Liver (tissue), 9 donors: Measurements from ENCODE around the gene RTN4R. TPM values are rescaled to one million over a fixed set of nuclear protein-coding genes. Genes with fewer than 3 reads are reported as not detected.

Source experiments
- DNase-seq: peaks from one replicate; pipeline ENCODE4 v3.0.0-alpha.2; 2017; ENCODE audit warnings: low spot score
- H3K27ac ChIP-seq, 2 donors: one replicate each; pipeline ENCODE4 v1.7.0; 2013; ENCODE audit warnings: inconsistent platforms in 2 of 2, low read length in 2 of 2, control low read depth in 1 of 2, low read depth in 1 of 2, mild to moderate bottlenecking in 1 of 2
- H3K27me3 ChIP-seq, 4 donors: one replicate each; pipeline versions ENCODE4 v1.6.1 to v1.7.0; 2013; ENCODE audit warnings: low read length in 3 of 4, inconsistent platforms in 1 of 4, mild to moderate bottlenecking in 1 of 4, moderate library complexity in 1 of 4; ENCODE audit not compliant: control insufficient read depth in 4 of 4, insufficient read depth in 4 of 4
- H3K36me3 ChIP-seq, 4 donors: one replicate each; pipeline versions ENCODE4 v1.6.1 to v1.7.0; 2013; ENCODE audit warnings: low read length in 3 of 4, mild to moderate bottlenecking in 3 of 4, low read depth in 1 of 4, moderate library complexity in 1 of 4; ENCODE audit not compliant: control insufficient read depth in 4 of 4, insufficient read depth in 3 of 4
- H3K4me1 ChIP-seq, 4 donors: one replicate each; pipeline versions ENCODE4 v1.6.1 to v1.7.0; 2013; ENCODE audit warnings: low read length in 3 of 4, mild to moderate bottlenecking in 3 of 4, moderate library complexity in 1 of 4; ENCODE audit not compliant: control insufficient read depth in 4 of 4, insufficient read depth in 4 of 4
- H3K4me3 ChIP-seq, 3 donors: one replicate each; pipeline versions ENCODE4 v1.6.1 to v1.7.0; 2013; ENCODE audit warnings: low read length in 3 of 3, control low read depth in 1 of 3, low read depth in 1 of 3, mild to moderate bottlenecking in 1 of 3
- H3K9ac ChIP-seq, 2 donors: one replicate each; pipeline ENCODE4 v1.7.0; 2013; ENCODE audit warnings: low read length in 2 of 2, mild to moderate bottlenecking in 2 of 2, moderate library complexity in 2 of 2, control low read depth in 1 of 2, low read depth in 1 of 2
- H3K9me3 ChIP-seq, 4 donors: one replicate each; pipeline versions ENCODE4 v1.6.1 to v1.7.0; 2013; ENCODE audit warnings: low read length in 3 of 4; ENCODE audit not compliant: control insufficient read depth in 4 of 4
- EGR1 ChIP-seq, 2 donors: IDR thresholded peaks; 2 replicates each; pipeline ENCODE4 v1.6.1; 2016 to 2018; ENCODE audit warnings: antibody characterized with exemption in 2 of 2, low read depth in 2 of 2
- FOXA1 ChIP-seq: IDR thresholded peaks from 2 replicates; pipeline ENCODE4 v1.6.1; 2016; ENCODE audit warnings: antibody characterized with exemption
- FOXA2 ChIP-seq: IDR thresholded peaks from 2 replicates; pipeline ENCODE4 v1.6.1; 2016; ENCODE audit warnings: antibody characterized with exemption
- GABPA ChIP-seq, 2 donors: IDR thresholded peaks in 1 of 2; conservative IDR thresholded peaks in 1 of 2; 2 replicates each; pipeline ENCODE4 v1.6.1; 2016; ENCODE audit warnings: antibody characterized with exemption in 2 of 2, mild to moderate bottlenecking in 1 of 2, moderate library complexity in 1 of 2
- HNF4A ChIP-seq, 2 donors: conservative IDR thresholded peaks; 2 replicates each; pipeline ENCODE4 v1.6.1; 2016; ENCODE audit warnings: antibody characterized with exemption in 2 of 2, mild to moderate bottlenecking in 2 of 2
- HNF4G ChIP-seq: IDR thresholded peaks from 2 replicates; pipeline ENCODE4 v1.6.1; 2016; ENCODE audit warnings: antibody characterized with exemption
- JUND ChIP-seq, 2 donors: IDR thresholded peaks; 2 replicates each; pipeline ENCODE4 v1.6.1; 2016; ENCODE audit warnings: antibody characterized with exemption in 2 of 2
- NR2F2 ChIP-seq: IDR thresholded peaks from 2 replicates; pipeline ENCODE4 v1.6.1; 2016; ENCODE audit warnings: antibody characterized with exemption
- RAD21 ChIP-seq, 2 donors: IDR thresholded peaks; 2 replicates each; pipeline ENCODE4 v1.6.1; 2016; ENCODE audit warnings: antibody characterized with exemption in 2 of 2, mild to moderate bottlenecking in 2 of 2
- RXRA ChIP-seq, 2 donors: IDR thresholded peaks; 2 replicates each; pipeline ENCODE4 v1.6.1; 2017 to 2018; ENCODE audit warnings: antibody characterized with exemption in 2 of 2, mild to moderate bottlenecking in 1 of 2
- SP1 ChIP-seq: IDR thresholded peaks from 2 replicates; pipeline ENCODE4 v1.6.1; 2018; ENCODE audit warnings: antibody characterized with exemption, mild to moderate bottlenecking
- TAF1 ChIP-seq: conservative IDR thresholded peaks from 2 replicates; pipeline ENCODE4 v1.6.1; 2016; ENCODE audit warnings: antibody characterized with exemption, mild to moderate bottlenecking
- YY1 ChIP-seq: IDR thresholded peaks from 2 replicates; pipeline ENCODE4 v1.6.1; 2016; ENCODE audit warnings: antibody characterized with exemption, mild to moderate bottlenecking
- WGBS: extraction: QIAGEN DNeasy Blood & Tissue Kit; methylation state at CpG from one replicate; pipeline ENCODE4 v1.1.7; 2013; 5-methylcytosine and 5-hydroxymethylcytosine counted together
- polyA plus RNA-seq, 2 donors: library from polyadenylated mRNA; stranded (reverse) in 1 of 2; unstranded in 1 of 2; fragments of 200-250 nt in 1 of 2; fragments of >200 nt in 1 of 2; fragmentation: Nextera tagmentation in 1 of 2; extraction: Ambion mirVana in 1 of 2; gene quantifications; one replicate each; pipeline versions ENCODE4 v1.2.1 to v1.2.3, GENCODE V29; 2013 to 2015
- total RNA-seq, 2 donors: library from RNA; depleted of rRNA; stranded (reverse); fragments of >200 nt; gene quantifications; one replicate each; pipeline ENCODE4 v1.2.3, GENCODE V29; 2014
- TF ChIP-seq, protein P1 (sequence below): IDR thresholded peaks from 2 replicates; pipeline ENCODE4 v1.6.1; 2016; ENCODE audit warnings: antibody characterized with exemption
- TF ChIP-seq, protein P2 (sequence below): IDR thresholded peaks from 2 replicates; pipeline ENCODE4 v1.6.1; 2016; ENCODE audit warnings: antibody characterized with exemption
- TF ChIP-seq, protein P3 (sequence below): IDR thresholded peaks from 2 replicates; pipeline ENCODE4 v1.6.1; 2016; ENCODE audit warnings: antibody characterized with exemption, mild to moderate bottlenecking
- TF ChIP-seq, protein P4 (sequence below): fragments of 150-350 bp; IDR thresholded peaks from 2 replicates; pipeline ENCODE4 v1.5.1; 2017; ENCODE audit warnings: improper control_type of control experiment, low read depth, low read length; ENCODE audit not compliant: missing input control
- TF ChIP-seq, protein P5 (sequence below): IDR thresholded peaks from 2 replicates; pipeline ENCODE4 v1.6.1; 2016; ENCODE audit warnings: antibody characterized with exemption
- donor health status: healthy.
- donor health status: healthy.
- donor health status: healthy.
- donor health status: healthy.
- donor health status: healthy.

Gene RTN4R
- total and polyA plus RNA-seq, 4 donors = 0.33 to 10.4 (median 1.1) TPM

DNA sequence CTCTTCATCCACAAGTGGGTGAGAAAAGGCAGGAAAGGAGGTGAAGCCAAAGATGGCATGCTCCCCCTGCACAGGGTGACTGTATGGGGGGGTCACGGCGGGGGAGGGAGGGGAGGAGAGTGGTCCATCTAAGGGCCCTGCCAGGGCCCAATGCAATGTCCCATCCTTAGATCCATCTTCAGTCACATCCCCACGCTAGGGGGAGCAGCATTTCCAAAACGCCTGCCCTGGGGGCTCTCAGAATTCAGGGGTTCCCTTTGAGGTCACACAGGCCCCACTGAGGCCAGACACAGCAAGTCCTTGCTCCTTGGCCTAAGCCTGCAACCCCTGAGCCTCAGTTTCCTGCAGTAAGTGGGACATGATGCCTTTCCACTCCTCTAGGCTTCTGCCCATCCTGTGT is 52.4 kb downstream of the RTN4R start:
- no peak for DNase-seq
- no peak overlapping the region for H3K9ac ChIP-seq

DNA sequence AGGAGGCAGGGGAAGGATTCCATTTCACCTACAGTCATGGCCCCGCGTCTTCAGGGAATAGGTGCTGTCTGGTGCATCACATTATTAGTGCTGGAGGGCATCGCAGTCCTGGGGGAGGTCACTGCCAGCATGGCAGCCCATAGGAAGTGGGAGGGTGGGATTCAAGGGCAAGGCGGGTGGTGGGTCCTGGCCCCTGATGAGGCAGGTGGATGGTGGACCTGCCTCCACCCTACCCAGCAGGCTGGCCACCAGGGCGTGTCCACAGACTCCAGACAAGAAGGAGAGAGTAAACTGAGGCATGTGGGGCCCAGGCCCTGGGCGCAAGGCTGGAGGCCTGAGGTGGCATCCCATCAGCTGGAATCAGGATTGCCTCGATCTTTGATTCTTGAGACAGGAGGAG is 53.3 kb downstream of the RTN4R start:
- WGBS = 97% methylated on average over 7 of the region's 7 CpGs
- no peaks in the 10 kb centered on the region for H3K27me3 ChIP-seq
- no peaks in the 10 kb centered on the region for H3K36me3 ChIP-seq
- peaks cover 1 to 34% (median 18%) of the 10 kb centered on the region in 4 donors for H3K4me1 ChIP-seq
- H3K27ac ChIP-seq = no peak overlapping the region
- H3K9ac ChIP-seq = no peak overlapping the region
- no peak overlapping the region for H3K4me3 ChIP-seq
- TF ChIP-seq HNF4A (conservative IDR thresholded peaks at IDR 0.05) = no peak
- TF ChIP-seq, protein P1, sequence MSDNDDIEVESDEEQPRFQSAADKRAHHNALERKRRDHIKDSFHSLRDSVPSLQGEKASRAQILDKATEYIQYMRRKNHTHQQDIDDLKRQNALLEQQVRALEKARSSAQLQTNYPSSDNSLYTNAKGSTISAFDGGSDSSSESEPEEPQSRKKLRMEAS = no peak
- TF ChIP-seq NR2F2 = no peak
- TF ChIP-seq, protein P2, sequence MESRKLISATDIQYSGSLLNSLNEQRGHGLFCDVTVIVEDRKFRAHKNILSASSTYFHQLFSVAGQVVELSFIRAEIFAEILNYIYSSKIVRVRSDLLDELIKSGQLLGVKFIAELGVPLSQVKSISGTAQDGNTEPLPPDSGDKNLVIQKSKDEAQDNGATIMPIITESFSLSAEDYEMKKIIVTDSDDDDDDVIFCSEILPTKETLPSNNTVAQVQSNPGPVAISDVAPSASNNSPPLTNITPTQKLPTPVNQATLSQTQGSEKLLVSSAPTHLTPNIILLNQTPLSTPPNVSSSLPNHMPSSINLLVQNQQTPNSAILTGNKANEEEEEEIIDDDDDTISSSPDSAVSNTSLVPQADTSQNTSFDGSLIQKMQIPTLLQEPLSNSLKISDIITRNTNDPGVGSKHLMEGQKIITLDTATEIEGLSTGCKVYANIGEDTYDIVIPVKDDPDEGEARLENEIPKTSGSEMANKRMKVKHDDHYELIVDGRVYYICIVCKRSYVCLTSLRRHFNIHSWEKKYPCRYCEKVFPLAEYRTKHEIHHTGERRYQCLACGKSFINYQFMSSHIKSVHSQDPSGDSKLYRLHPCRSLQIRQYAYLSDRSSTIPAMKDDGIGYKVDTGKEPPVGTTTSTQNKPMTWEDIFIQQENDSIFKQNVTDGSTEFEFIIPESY = no peak
- no peak for TF ChIP-seq YY1
- no peak for TF ChIP-seq TAF1
- no peak for TF ChIP-seq EGR1 (IDR thresholded peaks at IDR 0.05; ENCODE audit: low read depth in 2 of 2)
- TF ChIP-seq, protein P3, sequence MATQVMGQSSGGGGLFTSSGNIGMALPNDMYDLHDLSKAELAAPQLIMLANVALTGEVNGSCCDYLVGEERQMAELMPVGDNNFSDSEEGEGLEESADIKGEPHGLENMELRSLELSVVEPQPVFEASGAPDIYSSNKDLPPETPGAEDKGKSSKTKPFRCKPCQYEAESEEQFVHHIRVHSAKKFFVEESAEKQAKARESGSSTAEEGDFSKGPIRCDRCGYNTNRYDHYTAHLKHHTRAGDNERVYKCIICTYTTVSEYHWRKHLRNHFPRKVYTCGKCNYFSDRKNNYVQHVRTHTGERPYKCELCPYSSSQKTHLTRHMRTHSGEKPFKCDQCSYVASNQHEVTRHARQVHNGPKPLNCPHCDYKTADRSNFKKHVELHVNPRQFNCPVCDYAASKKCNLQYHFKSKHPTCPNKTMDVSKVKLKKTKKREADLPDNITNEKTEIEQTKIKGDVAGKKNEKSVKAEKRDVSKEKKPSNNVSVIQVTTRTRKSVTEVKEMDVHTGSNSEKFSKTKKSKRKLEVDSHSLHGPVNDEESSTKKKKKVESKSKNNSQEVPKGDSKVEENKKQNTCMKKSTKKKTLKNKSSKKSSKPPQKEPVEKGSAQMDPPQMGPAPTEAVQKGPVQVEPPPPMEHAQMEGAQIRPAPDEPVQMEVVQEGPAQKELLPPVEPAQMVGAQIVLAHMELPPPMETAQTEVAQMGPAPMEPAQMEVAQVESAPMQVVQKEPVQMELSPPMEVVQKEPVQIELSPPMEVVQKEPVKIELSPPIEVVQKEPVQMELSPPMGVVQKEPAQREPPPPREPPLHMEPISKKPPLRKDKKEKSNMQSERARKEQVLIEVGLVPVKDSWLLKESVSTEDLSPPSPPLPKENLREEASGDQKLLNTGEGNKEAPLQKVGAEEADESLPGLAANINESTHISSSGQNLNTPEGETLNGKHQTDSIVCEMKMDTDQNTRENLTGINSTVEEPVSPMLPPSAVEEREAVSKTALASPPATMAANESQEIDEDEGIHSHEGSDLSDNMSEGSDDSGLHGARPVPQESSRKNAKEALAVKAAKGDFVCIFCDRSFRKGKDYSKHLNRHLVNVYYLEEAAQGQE = no peak
- no peak for TF ChIP-seq FOXA1
- no peak for TF ChIP-seq RAD21 (IDR thresholded peaks at IDR 0.05)
- no peak for TF ChIP-seq SP1
- no peak for TF ChIP-seq JUND (IDR thresholded peaks at IDR 0.05)
- TF ChIP-seq FOXA2 = no peak
- TF ChIP-seq, protein P4, sequence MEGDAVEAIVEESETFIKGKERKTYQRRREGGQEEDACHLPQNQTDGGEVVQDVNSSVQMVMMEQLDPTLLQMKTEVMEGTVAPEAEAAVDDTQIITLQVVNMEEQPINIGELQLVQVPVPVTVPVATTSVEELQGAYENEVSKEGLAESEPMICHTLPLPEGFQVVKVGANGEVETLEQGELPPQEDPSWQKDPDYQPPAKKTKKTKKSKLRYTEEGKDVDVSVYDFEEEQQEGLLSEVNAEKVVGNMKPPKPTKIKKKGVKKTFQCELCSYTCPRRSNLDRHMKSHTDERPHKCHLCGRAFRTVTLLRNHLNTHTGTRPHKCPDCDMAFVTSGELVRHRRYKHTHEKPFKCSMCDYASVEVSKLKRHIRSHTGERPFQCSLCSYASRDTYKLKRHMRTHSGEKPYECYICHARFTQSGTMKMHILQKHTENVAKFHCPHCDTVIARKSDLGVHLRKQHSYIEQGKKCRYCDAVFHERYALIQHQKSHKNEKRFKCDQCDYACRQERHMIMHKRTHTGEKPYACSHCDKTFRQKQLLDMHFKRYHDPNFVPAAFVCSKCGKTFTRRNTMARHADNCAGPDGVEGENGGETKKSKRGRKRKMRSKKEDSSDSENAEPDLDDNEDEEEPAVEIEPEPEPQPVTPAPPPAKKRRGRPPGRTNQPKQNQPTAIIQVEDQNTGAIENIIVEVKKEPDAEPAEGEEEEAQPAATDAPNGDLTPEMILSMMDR = no peak
- no peak for TF ChIP-seq GABPA (IDR thresholded peaks at IDR 0.05 in 1 of 2, conservative IDR thresholded peaks at IDR 0.05 in 1 of 2)
- TF ChIP-seq RXRA (IDR thresholded peaks at IDR 0.05) = no peak
- TF ChIP-seq, protein P5, sequence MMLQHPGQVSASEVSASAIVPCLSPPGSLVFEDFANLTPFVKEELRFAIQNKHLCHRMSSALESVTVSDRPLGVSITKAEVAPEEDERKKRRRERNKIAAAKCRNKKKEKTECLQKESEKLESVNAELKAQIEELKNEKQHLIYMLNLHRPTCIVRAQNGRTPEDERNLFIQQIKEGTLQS = no peak
- TF ChIP-seq HNF4G = no peak
- no peaks in the 10 kb centered on the region for H3K9me3 ChIP-seq
- no peak for DNase-seq

More for the DNA sequence above, 52.4 kb downstream of the RTN4R start:
- 87% methylated on average over 4 of the region's 4 CpGs for WGBS
- Histone ChIP-seq H3K36me3 (no peaks in the 10 kb centered on the region), H3K4me3 (no peak overlapping the region), H3K9me3 (no peaks in the 10 kb centered on the region), H3K27me3 (no peaks in the 10 kb centered on the region), H3K4me1 (peaks cover 3 to 32% (median 20%) of the 10 kb centered on the region in 4 donors), H3K27ac (no peak overlapping the region)
- no peak for TF ChIP-seq FOXA1
- no peak for TF ChIP-seq YY1
- no peak for TF ChIP-seq RAD21 (IDR thresholded peaks at IDR 0.05)
- no peak for TF ChIP-seq JUND (IDR thresholded peaks at IDR 0.05)
- TF ChIP-seq, protein P5 = no peak
- TF ChIP-seq, protein P2 = no peak
- no peak for TF ChIP-seq RXRA (IDR thresholded peaks at IDR 0.05)
